Measurements from ENCODE around the gene ZNF775.

The ZNF775 gene

DNA sequence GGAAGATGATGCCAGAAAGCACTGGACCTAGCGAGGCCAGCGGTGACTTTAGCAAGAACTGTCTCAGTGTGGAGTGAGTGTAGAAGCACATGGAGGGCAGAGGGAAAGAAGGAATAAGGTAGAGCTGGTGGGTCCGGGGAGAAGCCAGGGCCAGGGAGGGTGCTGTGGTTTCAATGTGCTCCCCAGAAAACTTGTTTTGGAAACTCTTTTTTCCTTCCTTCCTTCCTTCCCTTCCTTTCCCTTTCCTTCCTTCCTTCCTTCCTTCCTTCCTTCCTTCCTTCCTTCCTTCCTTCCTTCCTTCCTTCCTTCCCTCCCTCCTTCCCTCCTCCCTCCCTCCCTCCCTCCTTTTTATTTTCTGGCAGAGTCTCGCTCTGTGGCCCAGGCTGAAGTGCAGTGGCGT is 32.2 kb upstream of the ZNF775 start:
- no peak for DNase-seq (ENCODE audit: low read depth)

- no peak for DNase-seq (ENCODE audit: low read depth)
Observed at GRCh38 chr7:150351587-150352194, 27.4 kb upstream of the ZNF775 start.

DNA sequence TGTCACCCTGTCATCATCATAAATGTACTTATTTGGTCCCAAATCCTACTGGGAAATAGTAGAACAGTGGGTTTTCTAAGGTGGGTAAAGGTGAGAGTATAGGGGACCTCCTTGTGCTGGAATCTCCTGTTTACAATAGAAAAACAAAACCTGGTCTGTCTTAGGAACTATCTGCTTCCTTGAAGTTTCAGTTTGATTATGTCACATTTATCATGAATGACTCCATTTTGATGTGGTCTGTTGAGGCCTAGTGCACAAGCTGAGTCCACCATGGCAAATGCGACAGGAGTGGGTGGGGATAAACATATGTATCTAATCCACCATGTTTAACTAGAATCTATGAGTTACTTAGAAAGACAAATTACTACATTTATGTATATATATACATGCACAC is 23.5 kb upstream of the ZNF775 start:
- no peak for DNase-seq (ENCODE audit: low read depth)

GRCh38 chr7:150356265-150356897 is 22.7 kb upstream of the ZNF775 start:
- DNase-seq (ENCODE audit: low read depth): no peak

DNA sequence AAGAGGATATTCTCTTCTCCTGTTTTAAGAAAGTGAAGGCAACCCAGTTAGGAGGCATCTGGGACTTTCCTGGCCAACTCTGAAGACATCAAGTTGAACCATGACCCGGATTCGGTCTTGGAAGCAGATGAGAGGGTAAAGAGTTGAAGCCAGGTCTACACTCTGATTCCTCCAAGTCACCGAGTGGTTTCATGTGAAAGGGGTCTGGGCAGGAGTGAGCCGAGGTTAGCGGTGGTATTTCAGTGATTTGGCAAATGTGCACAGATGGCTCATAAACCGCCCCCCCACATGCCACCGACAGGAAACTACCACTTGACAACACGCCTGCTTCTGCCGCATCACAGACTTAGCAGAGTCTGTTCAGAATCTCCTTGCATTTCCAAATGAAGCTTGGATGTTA is 21.9 kb upstream of the ZNF775 start:
- no peak for DNase-seq (ENCODE audit: low read depth)

DNA sequence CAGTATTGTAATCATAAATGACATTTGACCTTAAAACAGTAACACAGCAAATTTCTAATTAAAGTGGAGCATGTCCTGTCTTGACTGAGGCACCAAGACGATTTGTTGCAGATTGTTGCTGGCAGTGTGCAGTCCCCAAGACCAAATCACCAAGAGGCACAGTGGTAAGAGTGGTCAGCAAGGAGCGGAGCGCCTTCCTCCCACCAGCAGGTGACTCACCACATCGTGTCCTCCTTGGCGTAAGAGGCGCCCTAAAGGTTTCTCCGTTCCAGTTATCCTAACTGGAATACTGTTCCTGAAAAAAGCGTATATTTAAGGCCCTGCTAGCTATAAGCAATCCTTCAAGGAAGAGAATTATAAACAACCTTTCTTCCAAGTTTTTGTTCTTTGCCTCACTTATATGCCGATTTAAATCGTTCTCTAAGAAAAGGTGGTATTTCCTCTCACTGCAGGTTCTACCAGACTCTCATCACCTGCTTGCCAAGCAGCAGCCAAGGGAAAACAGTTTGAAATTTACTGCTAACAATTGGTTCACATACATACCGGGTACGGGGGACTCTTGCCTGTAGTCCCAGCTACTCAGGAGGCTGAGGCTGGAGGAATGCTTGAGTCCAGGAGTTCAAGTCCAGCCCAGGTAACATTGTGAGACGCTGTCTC is 21.2 kb upstream of the ZNF775 start:
- DNase-seq (ENCODE audit: low read depth): no peak

DNA sequence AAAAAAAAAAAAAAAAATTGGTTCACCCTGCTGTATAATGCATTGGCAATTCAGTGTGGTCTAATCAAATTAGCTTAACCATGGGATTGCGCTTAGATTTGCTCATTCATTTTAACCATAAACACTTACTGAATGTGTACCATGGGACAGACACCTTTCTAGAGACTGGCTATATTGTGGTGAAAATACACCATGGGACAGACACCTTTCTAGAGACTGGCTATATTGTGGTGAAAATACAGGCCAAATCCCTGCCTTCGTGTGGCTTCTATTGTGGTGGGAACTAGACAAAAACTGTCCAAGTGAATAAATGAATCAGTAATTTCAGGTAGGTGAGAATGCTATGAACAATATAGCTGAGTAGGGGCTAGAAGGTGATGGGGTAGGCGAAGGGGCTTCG is 20.7 kb upstream of the ZNF775 start:
- DNase-seq (ENCODE audit: low read depth): no peak

DNA sequence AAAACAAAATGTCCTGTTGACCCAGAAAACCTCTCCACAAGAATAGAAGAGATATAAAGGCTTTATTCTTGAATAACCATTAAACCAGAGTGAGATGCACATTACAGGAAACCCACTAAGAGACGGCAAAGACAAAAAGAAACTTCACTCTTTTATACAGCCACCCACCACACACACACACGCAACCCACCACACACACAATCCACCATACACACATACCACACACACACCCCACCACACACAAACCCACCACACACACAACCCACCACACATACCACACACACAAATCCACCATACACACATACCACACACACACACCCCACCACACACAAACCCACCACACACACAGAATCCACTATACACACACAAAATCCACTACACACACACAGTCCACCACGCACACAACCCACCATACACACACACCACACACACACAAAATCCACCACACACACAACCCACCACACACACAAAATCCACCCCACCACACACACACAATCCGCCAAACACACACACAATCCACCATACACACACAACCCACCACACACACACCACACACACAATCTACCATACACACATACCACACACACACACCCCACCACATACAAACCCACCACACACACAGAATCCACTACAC is 20.0 kb upstream of the ZNF775 start:
- no peak for DNase-seq (ENCODE audit: low read depth)

- DNase-seq (ENCODE audit: low read depth): no peak
Observed at GRCh38 chr7:150359622-150360362, 19.3 kb upstream of the ZNF775 start.

GRCh38 chr7:150360363-150361058 is 18.6 kb upstream of the ZNF775 start:
- DNase-seq (ENCODE audit: low read depth): no peak

GRCh38 chr7:150361402-150361801 is 17.7 kb upstream of the ZNF775 start:
- DNase-seq (ENCODE audit: low read depth): no peak

GRCh38 chr7:150361807-150362621 is 17.1 kb upstream of the ZNF775 start:
- DNase-seq (ENCODE audit: low read depth): no peak

DNA sequence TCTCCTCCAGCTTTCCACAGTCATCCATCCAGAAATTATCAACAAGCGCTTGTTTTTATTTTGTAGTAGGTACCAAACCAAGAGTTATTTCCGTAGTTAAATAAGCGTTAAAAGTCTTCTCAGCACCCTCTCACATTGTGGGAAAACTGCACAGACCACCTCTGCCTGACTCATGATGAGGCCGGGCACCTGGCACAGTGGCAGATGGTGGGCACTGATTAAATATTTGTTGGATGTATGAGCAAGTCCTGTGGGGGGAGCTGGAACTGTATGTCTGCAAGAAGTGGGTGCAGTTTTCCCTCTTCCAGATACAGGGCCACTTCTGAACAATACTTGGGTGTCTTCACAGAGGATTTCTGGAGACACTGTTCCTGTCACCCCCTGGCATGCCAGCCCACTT is 15.8 kb upstream of the ZNF775 start:
- DNase-seq (ENCODE audit: low read depth): no peak

- no peak for DNase-seq (ENCODE audit: low read depth)
Observed at GRCh38 chr7:150363872-150364271, 15.3 kb upstream of the ZNF775 start.

DNA sequence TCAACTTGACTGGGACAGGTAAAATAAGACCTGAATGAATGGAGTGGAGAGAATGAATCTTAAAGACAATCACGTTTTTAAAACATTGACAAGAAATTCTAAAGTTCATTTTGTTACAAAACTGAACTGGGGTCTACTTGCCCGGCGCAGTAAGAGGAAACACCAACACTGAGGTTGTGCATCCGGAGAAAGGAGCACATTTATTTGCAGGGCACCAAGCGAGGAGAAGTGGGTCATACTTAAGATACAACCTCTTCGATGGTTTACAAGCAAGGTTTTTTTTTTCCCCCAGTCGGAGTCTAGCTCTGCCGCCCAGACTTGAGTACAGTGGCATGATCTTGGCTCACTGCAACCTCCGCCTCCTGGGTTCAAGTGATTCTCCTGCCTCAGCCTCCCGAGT is 13.9 kb upstream of the ZNF775 start:
- no peak for DNase-seq (ENCODE audit: low read depth)

- DNase-seq (ENCODE audit: low read depth): no peak
Observed at GRCh38 chr7:150365673-150366398, 13.3 kb upstream of the ZNF775 start.

GRCh38 chr7:150367677-150368095 is 11.4 kb upstream of the ZNF775 start:
- DNase-seq (ENCODE audit: low read depth): no peak

DNA sequence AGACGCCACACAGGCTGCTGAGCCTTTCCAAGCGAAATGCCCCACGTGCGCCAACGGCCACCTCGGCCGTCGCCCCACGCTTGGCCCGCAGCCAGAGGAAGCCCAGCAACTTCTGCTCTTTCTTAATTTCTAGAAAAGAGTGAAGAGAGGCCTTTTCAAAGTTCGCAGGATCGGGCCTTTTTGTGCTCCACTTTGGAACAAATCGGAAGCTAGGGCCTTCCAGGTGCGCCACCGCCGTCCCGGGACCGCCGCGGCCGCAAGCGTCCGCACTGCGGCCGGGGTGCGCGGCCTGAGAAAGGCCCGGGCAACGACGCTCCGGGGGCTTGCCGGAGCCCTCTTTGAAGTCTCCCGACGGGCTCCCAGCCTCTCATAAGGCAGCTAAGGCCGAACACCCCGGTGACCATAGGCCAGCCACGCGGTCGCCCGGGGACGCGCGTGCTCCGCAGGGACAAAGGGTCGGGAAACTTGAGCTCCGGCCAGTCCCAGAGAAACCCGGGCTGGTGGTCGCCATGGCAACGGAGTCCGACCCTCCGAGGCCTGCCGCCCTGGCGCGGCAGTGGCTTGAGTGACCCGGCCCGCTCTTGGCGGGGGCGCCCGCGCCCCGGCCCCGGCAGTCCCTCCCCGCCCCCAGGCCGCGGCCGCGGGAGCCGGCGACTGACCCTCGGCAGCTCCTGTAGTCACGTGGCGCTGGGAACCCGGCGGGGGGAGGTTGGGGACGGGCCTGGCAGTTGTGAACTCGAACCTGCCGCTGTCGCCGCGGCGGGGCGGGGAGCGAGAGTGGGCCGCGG is 10.8 kb upstream of the ZNF775 start, which contains the start of gene REPIN1:
TSS of gene REPIN1 (plus strand) at position 727 of the 788 bp plus-strand sequence. CDS start 890 bp downstream, outside the sequence.
- no peak for DNase-seq (ENCODE audit: low read depth)

Measured in HS-5 (cell line).